RCC 7860 (cell line): ENCODE results near the gene FBP2.
"Not testable (repeated sequence)": the region's sequence is repeated elsewhere in the genome, so short reads cannot be mapped to it uniquely, and the experiment has no call there.

Experiments used
- DNase-seq: peaks from one replicate; pipeline ENCODE4 v3.0.0-alpha.2; 2015; ENCODE audit warnings: low spot score
- FAIRE-seq: peaks from 2 replicates; lab custom pipeline; 2012; peaks lifted over from hg19 to GRCh38; lab: Jason Lieb, UNC

The FBP2 gene

DNA sequence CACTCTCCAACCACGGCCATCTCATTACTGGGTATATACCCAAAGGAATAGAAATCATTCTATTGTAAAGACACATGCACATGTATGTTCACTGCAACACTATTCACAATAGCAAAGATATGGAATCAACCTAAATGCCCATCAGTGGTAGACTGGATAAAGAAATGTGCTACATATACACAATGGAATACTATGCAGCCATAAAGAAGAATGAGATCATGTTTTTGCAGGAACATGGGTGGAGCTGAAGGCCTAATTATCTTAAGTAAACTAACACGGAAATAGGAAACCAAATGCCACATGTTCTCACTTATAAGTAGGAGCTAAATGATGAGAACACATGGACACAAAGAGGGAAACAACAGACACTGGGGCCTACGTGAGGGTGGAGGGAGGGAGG is 29.3 kb downstream of the FBP2 start:
- FAIRE-seq = not testable (repeated sequence)

DNA sequence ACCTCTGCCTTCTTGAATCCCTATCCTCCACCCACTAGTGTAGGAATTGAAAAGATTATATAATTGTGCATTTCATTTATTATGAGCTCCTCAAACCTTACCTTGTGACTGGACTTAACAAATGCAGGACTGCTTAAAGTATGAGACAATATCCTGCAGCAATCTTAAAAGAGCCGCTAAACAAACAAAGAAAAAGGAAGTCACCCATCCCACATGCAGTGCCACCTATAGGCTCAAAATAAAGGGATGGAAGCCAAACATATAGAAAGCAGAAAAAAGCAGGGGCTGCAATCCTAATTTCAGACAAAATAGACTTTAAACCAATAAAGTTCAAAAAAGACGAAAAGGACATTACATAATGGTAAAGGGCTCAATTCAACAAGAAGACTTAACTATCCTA is 30.1 kb downstream of the FBP2 start:
- DNase-seq (no peak), FAIRE-seq (no peak)

More for the DNA sequence above, 29.3 kb downstream of the FBP2 start:
- DNase-seq = not testable (repeated sequence)

DNA sequence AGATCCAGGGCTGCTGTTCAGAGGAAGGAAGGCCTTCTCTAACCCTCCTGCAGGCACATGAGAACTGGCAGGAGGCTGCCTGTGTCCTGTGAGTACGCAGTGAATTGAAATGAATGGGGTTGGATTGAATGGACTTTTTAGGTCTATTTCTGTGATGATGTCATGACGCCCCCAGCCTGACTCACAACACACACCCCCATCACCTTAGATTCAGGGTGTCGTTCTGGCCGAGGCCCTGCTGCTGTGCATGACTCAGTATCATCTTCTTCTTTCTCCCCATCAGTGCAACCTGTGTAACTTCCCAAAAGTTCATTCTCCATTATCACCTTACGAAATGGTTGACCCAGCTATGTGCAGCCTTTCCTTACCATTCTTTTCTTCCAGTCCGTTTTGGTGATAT is 33.4 kb downstream of the FBP2 start:
- FAIRE-seq = no peak
- no peak for DNase-seq

DNA sequence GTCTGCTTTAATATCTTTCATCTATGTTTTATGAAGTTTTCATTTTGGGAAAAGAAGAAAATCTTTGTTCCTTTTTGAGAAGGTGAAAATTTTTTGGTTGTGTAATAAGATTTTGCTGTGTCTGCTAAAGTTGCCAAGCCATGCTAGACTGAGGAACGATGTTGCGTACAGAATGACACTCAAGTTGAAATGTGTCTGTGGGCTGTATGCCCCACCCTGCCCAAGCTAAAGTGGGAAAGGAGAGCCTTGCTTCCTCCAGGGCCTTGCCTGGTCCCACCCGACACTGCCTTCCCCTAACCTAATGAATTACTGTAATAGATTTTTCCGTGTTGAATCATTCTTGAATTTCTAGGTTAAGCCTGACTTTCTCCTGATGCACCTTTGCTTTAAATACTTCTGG is 36.2 kb downstream of the FBP2 start:
- FAIRE-seq (no peak), DNase-seq (no peak)

DNA sequence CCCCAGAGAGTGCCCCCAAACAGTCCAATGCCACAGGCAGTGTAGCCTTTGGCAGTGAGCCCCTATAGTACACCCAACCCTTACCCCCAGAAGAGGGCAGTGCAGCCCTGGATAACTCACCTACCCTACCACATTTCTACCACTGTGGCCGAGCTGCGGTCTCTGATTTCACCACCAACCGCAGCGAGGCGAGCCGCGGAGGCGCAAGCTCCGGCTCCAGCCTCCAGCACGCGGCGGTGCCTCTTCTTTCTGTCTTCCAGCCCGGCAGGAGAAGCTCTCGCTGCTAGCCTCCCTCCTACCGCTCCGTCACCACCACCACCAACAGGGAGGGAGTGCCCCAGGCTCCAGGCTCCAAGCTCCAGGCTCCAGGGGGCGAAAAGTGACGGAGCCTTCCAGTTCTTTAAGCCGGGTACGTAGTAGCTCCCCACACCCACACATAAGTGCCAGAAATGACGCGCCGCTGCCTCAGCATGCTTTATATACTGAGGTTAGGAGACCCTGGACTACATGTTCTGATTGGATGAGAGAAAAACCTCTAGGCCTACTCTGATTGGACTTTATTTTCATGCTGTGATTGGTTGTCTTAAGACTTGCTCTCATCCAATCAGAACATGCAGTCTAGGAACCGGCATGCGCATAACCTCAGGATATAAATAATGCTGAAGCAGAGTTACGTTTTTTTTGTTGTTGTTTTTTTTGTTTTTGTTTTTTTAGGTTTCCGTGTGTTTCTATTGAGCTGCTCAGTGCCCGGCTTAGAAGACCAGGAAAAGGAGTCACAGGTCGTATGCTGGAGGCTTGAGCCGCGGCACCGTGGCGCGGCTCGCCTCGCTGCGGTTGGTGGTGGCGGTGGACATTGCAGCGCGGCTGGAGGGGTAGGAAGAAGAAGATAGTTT is 38.9 kb downstream of the FBP2 start, which contains the start of gene PCAT7:
TSS of gene PCAT7 (plus strand) at position 645 of the 893 bp plus-strand sequence.
- FAIRE-seq = peak; percentile 84

DNA sequence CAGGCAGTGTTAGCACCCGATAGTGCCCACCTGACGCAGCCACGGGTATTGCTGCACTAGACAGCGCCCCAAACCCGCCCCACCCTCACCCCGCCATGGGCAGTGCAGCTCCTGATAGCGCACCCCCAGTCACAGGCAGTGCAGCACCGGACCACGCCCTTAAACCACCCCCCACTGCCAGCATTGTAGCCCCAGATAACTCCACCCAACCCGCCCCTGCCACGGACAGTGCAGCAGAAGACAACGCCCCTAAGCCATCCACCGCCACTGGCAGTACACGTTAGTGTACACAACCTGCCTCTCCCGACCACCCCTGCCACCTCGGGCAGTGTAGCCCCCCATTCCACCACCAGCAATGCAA is 39.6 kb downstream of the FBP2 start:
- FAIRE-seq = no peak

More for the DNA sequence above, 38.9 kb downstream of the FBP2 start, which contains the start of gene PCAT7:
- peak; percentile 87 for DNase-seq

DNA sequence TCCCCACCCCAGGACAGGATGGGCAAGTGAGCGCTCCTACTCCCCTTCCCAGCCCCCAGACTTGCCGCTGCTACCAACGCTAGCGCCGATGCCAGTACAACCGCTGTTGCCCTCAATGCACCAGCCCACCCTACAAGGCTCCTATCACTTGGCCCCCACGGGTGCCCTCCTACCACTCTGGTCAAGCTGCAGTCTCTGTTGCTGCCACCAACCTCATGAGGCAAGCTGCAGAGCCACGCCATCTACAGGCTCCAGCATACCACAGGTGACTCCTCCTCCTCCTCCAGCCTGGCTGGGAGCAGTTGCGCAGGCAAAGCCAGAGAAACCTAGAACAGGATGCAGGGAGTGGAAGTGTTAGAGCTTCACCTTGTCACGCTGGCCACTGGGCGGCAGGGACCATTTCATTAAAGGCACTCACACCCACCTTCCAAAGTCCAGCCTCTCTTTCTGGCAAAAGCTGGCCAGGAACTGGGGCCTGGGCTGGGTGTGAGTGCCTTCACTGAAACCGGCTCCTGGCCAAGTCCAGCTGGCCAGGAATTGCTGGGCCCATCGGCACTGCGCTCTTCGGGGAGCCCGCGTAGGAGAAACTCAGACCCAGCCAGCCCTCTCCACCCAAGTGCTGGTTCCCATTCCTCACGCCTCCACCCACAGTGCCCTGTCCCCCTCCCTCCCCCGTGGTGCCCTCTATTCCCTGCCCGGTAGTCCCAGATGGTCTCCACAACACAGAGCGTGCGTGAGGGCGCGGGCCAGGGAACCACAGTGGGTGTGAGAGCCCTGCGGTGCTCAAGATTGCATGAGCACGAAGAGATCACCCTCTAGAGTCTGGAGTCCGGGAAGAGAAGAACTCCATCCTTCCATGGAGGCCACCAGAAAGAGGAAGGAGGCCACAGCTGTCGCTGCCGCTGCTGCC is 40.3 kb downstream of the FBP2 start:
- no peak for DNase-seq
- no peak for FAIRE-seq

More for the DNA sequence above, 39.6 kb downstream of the FBP2 start:
- no peak for DNase-seq

DNA sequence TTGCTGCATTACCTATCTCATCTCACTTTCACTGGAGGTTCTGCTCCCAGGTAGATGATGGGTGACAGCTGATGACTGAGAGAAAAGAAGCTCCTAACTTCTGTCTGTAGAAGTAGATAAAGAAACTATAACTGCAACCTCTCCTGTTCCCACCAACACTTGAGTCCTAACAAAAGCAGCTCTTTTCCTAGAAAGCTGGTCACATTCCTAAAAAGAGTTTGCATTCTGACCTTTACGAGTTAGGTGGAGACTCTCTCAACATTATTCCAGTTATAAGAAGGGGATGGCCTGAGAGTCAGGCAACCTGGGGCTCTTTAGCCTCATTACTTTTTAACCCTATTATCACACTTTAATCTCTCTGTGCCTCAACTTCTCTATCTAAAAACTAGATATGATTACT is 47.7 kb downstream of the FBP2 start:
- FAIRE-seq (no peak), DNase-seq (no peak)

DNA sequence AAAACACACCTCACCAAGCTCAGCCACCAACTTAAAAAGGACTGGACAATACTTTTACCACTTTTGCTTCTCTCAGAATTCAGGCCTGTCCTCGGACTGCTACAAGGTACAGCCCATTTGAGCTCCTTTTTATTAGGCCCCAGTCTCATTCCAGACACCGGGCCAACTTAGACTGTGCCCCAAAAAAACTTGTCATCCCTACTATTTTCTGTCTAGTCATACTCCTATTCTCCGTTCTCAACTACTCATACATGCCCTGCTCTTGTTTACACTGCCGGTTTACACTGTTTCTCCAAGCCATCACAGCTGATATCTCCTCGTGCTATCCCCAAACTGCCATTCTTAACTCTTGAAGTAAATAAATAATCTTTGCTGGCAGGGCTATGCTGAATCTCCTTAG is 49.3 kb downstream of the FBP2 start:
- not testable (repeated sequence) for FAIRE-seq, DNase-seq

DNA sequence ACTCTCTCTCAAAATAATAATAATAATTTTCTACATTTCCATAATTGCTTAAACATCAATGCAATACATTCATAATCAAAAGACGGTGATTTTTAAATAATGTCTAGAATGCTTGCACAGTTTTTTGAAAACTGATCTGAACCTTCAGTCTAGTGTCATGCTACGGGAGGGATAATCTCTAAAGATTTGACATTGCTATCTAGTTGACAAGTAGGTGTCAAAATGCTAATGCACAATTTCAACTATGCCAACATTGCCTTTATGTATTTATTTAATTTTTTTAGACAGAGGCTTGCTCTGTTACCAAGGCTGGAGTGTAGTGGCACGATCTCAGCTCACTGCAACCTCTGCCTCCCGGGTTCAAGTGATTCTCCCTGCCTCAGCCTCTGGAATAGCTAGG is 54.7 kb downstream of the FBP2 start:
- DNase-seq = no peak
- no peak for FAIRE-seq

DNA sequence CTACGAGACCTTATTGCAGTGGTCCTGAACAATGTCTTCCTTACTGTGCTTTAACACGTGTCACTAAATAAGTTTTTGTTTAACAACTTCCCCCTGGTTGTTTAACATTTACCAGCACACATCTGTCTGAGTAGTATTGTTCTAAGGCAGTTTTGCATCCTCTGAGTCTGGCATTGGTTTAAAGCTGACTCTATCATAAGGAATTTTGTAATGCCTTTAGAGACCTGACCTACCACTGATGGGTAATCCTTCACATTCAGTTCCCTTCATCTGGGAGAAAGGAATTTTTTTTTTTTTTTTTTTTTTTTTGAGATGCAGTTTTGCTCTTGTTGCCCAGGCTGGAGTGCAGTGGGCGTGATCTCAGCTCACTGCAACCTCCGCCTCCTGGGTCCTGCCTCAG is 58.7 kb downstream of the FBP2 start:
- DNase-seq (no peak), FAIRE-seq (no peak)

DNA sequence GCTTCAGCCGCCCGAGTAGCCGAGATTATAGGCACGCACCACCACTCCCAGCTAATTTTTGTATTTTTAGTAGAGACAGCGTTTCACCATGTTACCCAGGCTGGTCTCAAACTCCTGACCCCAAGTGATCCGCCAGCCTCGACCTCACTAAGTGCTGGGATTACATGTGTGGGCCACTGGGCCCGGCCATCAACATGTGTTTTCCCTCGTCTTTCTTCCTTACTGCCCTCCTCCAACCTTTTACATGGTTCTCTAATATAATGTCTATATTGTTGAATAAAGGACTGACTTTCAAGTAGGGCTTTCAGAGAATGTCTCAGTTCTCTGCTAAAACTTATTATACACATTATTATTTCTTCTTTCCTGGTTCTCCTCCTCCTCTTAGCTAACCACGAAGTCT is 60.0 kb downstream of the FBP2 start:
- FAIRE-seq (no peak), DNase-seq (no peak)

DNA sequence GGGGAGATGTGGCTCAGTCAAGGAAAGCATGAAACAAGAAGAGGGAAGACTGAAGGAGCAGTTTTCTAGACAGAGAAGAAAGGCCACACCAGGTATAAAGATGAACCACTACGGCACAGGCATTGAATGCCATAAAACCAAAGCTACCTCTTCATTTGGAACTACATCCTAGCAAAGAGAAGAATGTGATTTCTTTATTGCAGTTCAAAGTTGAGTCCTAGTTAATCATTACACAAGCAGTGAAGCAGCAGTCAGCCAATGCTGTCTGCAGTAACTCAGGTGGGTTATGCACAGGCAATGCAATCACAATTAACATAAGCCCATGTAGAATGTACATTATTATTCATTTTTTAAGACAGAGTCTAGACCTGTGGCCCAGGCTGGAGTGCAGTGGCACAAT is 60.5 kb downstream of the FBP2 start:
- no peak for FAIRE-seq
- DNase-seq = no peak

DNA sequence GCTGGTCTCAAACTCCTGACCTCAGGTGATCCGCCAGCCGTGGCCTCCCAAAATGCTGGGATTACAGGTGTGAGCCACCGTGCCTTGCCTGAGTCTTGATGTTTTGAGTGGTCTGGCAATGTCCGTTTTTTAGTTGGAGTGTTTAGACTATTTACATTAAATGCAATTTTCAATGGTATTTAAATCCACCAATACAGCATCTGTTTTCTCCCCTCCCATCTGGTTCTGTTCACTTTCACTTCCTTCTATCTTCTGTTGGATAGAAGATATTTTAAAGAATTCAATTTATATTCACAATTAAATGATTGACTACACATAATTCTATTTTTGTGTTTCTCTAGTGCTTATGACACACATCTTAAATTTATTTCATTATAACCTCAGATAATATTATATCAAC is 64.7 kb downstream of the FBP2 start:
- no peak for DNase-seq
- no peak for FAIRE-seq

DNA sequence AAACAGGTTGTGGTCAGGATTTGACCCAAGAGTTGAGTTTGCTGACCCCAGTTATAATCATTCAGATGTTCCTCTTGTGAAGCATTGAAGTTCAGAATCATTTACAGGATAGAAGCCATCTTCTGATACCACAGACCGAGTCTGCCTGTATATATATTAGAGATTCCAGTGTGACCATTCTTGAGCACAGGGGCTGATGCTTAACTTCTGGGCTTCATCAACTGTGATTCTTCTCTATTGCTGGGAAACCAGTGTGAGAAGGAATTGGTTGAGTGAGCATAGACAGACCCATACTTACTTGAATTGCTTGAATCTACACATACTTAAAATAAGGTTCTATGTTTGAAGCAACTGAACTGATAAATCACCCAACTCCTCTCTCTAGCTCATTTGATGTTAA is 66.7 kb downstream of the FBP2 start:
- FAIRE-seq = no peak
- DNase-seq = no peak

DNA sequence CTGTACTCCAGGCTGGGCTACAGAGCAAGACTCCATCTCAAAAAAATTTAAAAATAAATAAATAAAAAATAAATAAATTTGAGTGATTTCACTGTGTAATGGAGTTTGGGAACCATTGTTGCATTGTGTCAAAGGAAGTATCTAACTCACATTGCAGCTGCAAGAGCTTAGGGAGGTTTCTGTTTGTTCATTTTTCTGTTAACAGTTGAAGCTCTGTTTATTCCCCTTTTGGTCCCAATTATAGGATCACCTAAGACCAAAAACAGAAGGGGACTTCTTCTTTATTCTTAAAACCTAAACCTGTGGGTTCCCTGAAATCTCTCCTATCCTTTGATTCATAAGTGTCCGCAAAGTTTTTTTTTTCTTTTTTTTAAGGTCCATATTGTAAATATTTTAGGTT is 67.4 kb downstream of the FBP2 start:
- no peak for FAIRE-seq
- no peak for DNase-seq

DNA sequence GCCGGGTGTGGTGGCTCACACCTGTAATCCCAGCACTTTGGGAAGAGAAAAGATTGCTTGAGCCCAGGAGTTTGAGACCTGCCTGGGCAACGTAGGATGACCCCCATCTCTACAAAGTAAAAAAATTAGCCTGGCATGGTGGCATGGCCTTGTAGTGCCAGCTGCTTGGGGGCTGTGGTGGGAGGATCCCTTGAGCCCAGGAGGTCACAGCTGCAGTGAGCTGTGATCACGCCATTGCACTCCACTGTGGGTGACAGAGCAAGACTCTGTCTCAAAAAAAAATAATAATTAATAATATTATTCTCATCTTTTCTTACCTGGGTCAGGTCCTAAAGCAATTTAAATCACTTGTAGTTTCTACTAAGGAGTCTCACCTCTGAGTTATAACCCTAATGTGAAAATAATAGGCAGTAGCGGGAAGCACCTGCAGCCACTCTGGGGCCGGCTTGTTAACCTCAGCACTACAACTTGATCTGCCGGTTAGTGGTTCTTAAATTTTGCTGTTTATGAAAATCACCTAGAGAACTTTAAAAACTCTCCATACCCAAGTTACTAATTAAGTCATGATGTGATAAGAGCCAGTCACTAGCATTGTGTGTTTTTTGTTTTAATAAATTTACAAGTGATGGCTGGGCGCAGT is 68.1 kb downstream of the FBP2 start:
- FAIRE-seq = no peak
- no peak for DNase-seq

DNA sequence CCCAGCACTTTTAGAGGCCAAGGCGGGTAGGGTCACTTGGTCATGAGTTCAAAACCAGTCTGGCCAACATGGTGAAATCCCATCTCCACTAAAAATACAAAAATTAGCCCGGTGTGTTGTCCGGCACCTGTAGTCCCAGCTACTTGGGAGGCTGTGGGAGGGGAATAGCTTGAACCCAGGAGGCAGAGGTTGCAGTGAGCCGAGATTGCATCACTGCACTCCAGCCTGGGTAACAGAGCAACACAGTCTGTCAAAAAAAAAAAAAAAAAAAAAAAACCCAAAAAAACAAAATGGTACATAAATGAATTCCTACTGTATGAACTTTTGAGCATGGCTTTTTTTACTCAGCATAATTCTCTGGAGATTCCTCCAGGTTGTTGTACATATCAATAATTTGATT is 76.4 kb downstream of the FBP2 start:
- DNase-seq (no peak), FAIRE-seq (no peak)

DNA sequence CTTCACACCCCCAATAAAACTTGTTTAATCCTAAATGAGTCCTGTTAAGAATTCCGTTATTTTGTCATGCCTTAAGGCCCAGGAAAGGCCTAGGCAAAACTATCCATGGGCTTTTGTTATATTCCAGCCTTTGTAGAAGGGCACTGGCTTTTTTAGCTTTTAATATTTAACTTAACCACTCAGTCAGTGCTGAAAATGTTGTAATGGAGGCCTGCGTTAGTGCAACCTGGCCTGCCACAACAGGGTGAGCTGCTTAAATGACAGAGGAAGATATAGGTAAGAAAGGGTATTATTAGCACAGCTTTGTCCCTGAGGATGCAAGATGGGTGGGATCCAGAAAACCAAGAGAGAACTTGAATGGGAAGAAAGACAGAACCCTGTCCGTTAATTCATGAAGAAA is 78.9 kb downstream of the FBP2 start:
- FAIRE-seq = no peak
- no peak for DNase-seq

DNA sequence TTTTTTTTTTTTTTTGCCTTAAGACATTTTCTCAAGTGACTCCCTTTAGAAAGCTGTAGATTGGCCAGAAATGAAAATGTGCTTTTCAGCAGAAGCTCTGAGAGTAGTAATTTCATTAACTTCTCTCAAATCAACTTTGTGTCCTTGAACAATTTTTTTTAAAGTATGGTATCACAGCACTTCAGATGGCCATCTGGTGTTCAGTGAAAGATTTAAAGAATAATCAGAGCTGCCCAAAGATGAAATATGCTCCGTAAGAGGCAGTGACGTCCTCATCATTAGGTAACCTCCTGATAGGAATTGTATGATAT is 81.7 kb downstream of the FBP2 start:
- DNase-seq (no peak), FAIRE-seq (no peak)

DNA sequence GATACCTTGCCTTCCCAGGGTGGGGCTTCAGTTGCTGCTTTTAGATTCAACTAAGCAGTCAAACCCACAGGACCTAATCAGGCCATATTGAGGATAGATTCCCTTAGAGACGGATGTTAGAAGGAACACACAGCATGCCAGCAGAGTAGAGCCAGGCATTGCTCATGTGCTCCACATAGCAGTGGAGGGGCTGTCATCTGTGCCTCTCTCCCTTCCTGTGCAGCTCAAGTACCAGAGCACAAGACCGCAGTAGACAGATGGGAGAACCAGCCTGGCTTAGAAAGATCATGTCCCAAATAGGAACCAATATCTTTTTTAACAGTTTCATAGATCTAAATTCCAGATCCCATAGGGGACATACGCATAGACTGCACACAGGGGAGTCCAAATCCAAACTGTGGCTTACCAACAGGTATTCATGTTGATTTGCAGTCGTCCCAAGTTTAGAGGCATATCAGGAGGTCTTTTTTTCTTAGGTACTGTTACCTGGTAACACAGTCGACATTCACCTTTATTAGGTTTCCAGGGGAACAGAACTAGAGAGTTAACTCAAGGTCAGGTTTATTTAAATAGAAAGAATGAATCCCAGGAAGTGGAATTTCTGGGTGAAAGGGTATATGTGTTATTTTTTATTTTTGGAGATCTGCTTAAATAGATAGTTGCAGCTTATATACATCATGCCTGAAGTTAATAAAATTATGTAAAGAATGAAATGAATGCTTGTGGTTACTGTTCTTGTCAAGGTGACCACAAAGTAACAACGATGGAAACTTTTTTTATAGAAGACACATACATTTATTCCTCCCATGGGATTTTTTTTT is 82.3 kb downstream of the FBP2 start:
- DNase-seq = no peak

More for the DNA sequence above, 82.3 kb downstream of the FBP2 start:
- no peak for FAIRE-seq
